Measurements from ENCODE around the gene MPC2.
"Not testable (repeated sequence)": the region's sequence is repeated elsewhere in the genome, so short reads cannot be mapped to it uniquely, and the experiment has no call there.

DNA sequence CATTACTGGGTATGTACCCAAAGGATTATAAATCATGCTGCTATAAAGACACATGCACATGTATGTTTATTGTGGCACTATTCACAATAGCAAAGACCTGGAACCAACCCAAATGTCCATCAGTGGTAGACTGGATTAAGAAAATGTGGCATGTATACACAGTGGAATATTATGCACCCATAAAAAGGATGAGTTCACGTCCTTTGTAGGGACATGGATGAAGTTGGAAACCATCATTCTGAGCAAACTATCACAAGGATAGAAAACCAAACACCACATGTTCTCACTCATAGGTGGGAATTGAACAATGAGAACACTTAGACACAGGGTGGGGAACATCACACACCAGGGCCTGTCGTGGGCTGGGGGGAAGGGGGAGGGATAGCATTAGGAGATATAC lies 49.7 kb downstream of the MPC2 start:
- not testable (repeated sequence) for TF ChIP-seq CTCF (IDR thresholded peaks at IDR 0.05); ZFX (IDR thresholded peaks at IDR 0.05; ENCODE audit: borderline replicate concordance)
